Neural crest cell (in vitro differentiated cells): ENCODE data around the gene TMEM128. TPM values are rescaled to one million over a fixed set of nuclear protein-coding genes. Genes with fewer than 3 reads are reported as not detected.
"Not testable (repeated sequence)": the region's sequence is repeated elsewhere in the genome, so short reads cannot be mapped to it uniquely, and the experiment has no call there.

ENCODE experiments used
- DNase-seq: peaks from one replicate; pipeline ENCODE4 v3.0.0; 2021; ENCODE audit warnings: low read depth, mixed read lengths, low spot score
- H3K27ac Mint-ChIP-seq: one replicate; pipeline ENCODE4 v1.8.0; 2021; ENCODE audit warnings: mild to moderate bottlenecking, mixed read lengths; ENCODE audit not compliant: unreplicated experiment
- H3K27me3 Mint-ChIP-seq: 2 replicates; pipeline ENCODE4 v1.8.0; 2021; ENCODE audit warnings: low read depth, mild to moderate bottlenecking, mixed read lengths
- H3K36me3 Mint-ChIP-seq: 2 replicates; pipeline ENCODE4 v1.8.0; 2021; ENCODE audit warnings: low read depth, mild to moderate bottlenecking, mixed read lengths
- H3K4me1 Mint-ChIP-seq: 2 replicates; pipeline ENCODE4 v1.8.0; 2021; ENCODE audit warnings: mixed read lengths
- H3K4me3 Mint-ChIP-seq: one replicate; pipeline ENCODE4 v1.8.0; 2021; ENCODE audit warnings: mild to moderate bottlenecking, mixed read lengths
- H3K9me3 Mint-ChIP-seq: 2 replicates; pipeline ENCODE4 v1.8.0; 2021; ENCODE audit warnings: mixed read lengths
- CTCF ChIP-seq: fragments of 200-600 bp; sonication (generic); conservative IDR thresholded peaks from 2 replicates; pipeline ENCODE4 v1.5.0; 2021; ENCODE audit warnings: antibody characterized with exemption, mild to moderate bottlenecking
- total RNA-seq: library from RNA; stranded (reverse); gene quantifications from 2 replicates; pipeline ENCODE4 v1.2.1, GENCODE V29; 2021

TMEM128 gene
- total RNA-seq, 1 donor from 2014 or later, result 26.7 TPM

GRCh38 chr4:4204401-4204745, 43.6 kb downstream of the TMEM128 start:
- no peak for DNase-seq
- Mint-ChIP-seq H3K36me3 (no peaks in the 10 kb centered on the region), H3K27ac (no peak overlapping the region), H3K27me3 (peaks cover 14% of the 10 kb centered on the region), H3K9me3 (peaks cover 5% of the 10 kb centered on the region), H3K4me3 (no peak overlapping the region), H3K4me1 (peaks cover 16% of the 10 kb centered on the region)
- TF ChIP-seq CTCF, result no peak

- H3K9me3 Mint-ChIP-seq, result peaks cover 5% of the 10 kb centered on the region
- DNase-seq, result no peak
- peaks cover 16% of the 10 kb centered on the region for H3K4me1 Mint-ChIP-seq
- no peak overlapping the region for H3K4me3 Mint-ChIP-seq
- peaks cover 13% of the 10 kb centered on the region for H3K27me3 Mint-ChIP-seq
- no peak overlapping the region for H3K27ac Mint-ChIP-seq
- TF ChIP-seq CTCF, result no peak
- H3K36me3 Mint-ChIP-seq, result no peaks in the 10 kb centered on the region
These were observed 44.2 kb downstream of the TMEM128 start for GRCh38 chr4:4203688-4204400.

- no peak overlapping the region for H3K27ac Mint-ChIP-seq
- H3K4me1 Mint-ChIP-seq, result peaks cover 16% of the 10 kb centered on the region
- H3K4me3 Mint-ChIP-seq, result no peak overlapping the region
These were observed 45.5 kb downstream of the TMEM128 start for GRCh38 chr4:4202510-4202909.

GRCh38 chr4:4200624-4201023, 47.4 kb downstream of the TMEM128 start:
- Mint-ChIP-seq H3K36me3 (no peaks in the 10 kb centered on the region), H3K4me1 (peaks cover 13% of the 10 kb centered on the region), H3K27me3 (peaks cover 3% of the 10 kb centered on the region), H3K4me3 (no peak overlapping the region), H3K27ac (no peak overlapping the region), H3K9me3 (no peaks in the 10 kb centered on the region)
- TF ChIP-seq CTCF, result no peak
- DNase-seq, result no peak

More at GRCh38 chr4:4202510-4202909, 45.5 kb downstream of the TMEM128 start:
- Mint-ChIP-seq H3K27me3 (peaks cover 4% of the 10 kb centered on the region), H3K36me3 (no peaks in the 10 kb centered on the region), H3K9me3 (peaks cover 5% of the 10 kb centered on the region)
- no peak for DNase-seq
- TF ChIP-seq CTCF, result no peak

- no peak for TF ChIP-seq CTCF
- Mint-ChIP-seq H3K27me3 (peaks cover 10% of the 10 kb centered on the region), H3K4me3 (no peak overlapping the region), H3K36me3 (no peaks in the 10 kb centered on the region), H3K4me1 (no peaks in the 10 kb centered on the region), H3K27ac (no peak overlapping the region), H3K9me3 (no peaks in the 10 kb centered on the region)
- DNase-seq, result no peak
These were observed 52.7 kb downstream of the TMEM128 start for GRCh38 chr4:4195354-4195753.

GRCh38 chr4:4188557-4188956, 59.5 kb downstream of the TMEM128 start:
- H3K9me3 Mint-ChIP-seq, H3K36me3 Mint-ChIP-seq, DNase-seq, H3K27ac Mint-ChIP-seq, H3K4me3 Mint-ChIP-seq, H3K4me1 Mint-ChIP-seq: not testable (repeated sequence)
- H3K27me3 Mint-ChIP-seq, result peaks cover 45% of the 10 kb centered on the region

Other genes starting within 250 kb of the TMEM128 start
- gene OTOP1, start 21.3 kb downstream of the TMEM128 start, total RNA-seq, result 0.33 TPM in 1 of 2 replicates, not detected in the other
- gene LYAR, start 41.9 kb upstream of the TMEM128 start, total RNA-seq, result 24.7 and 27.3 TPM in 2 replicates
- gene ZBTB49, start 42.0 kb upstream of the TMEM128 start, total RNA-seq, result 5.7 and 7.8 TPM in 2 replicates
- gene NSG1, start 138.9 kb upstream of the TMEM128 start, total RNA-seq, result 23.7 and 24.5 TPM in 2 replicates